Keratinocyte (primary cell): Measurements from ENCODE around the gene MCCD1.

Source experiments
- EZH2 ChIP-seq: IDR thresholded peaks from one replicate; pipeline ENCODE4 v1.6.1; 2012; ENCODE audit warnings: inconsistent platforms, mild to moderate bottlenecking, low read length, moderate library complexity
- TF ChIP-seq, protein P1 (sequence below), 3 experiments: IDR thresholded peaks in 1 of 3; conservative IDR thresholded peaks in 1 of 3; optimal IDR thresholded peaks in 1 of 3; 2 replicates in 2 of 3; 3 replicates in 1 of 3; pipeline versions ENCODE3 to v1.5.1; 2011; ENCODE audit warnings: low read length in 3 of 3, mild to moderate bottlenecking in 3 of 3, moderate library complexity in 2 of 3, control low read depth in 1 of 3, inconsistent platforms in 1 of 3; ENCODE audit not compliant: insufficient read depth in 2 of 3; ENCODE audit errors: extremely low read depth in 1 of 3

DNA sequence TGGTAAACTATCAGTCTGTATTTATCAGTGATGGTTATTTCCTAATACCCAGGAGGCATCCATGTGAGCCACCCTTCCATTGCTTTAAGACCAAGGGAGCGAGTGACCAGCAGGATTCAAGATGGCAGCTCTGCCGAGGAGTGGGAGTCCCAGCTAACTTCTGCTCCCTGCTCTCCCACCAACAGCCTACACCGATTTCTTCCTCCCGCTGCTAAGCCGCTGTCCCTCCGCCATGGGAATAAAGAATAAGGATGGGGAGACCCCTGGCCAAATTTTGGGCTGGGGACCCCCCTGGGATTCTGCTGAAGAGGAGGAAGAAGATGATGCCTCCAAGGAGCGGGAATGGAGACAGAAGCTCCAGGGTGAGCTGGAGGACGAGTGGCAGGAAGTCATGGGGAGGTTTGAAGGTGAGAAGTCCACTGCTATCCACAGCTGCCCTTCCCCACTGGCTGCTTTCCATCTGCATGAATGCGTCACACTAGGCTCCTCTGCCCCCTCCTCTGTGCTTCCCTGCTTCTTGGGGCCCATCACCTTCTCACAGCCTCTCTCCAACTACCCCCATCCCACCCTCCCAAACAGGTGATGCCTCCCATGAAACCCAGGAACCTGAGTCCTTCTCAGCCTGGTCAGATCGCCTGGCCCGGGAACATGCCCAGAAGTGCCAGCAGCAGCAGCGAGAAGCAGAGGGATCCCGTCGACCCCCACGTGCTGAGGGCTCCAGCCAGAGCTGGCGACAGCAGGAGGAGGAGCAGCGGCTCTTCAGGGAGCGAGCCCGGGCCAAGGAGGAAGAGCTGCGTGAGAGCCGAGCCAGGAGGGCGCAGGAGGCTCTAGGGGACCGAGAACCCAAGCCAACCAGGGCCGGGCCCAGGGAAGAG is 28.9 kb downstream of the MCCD1 start:
- TF ChIP-seq, protein P1, sequence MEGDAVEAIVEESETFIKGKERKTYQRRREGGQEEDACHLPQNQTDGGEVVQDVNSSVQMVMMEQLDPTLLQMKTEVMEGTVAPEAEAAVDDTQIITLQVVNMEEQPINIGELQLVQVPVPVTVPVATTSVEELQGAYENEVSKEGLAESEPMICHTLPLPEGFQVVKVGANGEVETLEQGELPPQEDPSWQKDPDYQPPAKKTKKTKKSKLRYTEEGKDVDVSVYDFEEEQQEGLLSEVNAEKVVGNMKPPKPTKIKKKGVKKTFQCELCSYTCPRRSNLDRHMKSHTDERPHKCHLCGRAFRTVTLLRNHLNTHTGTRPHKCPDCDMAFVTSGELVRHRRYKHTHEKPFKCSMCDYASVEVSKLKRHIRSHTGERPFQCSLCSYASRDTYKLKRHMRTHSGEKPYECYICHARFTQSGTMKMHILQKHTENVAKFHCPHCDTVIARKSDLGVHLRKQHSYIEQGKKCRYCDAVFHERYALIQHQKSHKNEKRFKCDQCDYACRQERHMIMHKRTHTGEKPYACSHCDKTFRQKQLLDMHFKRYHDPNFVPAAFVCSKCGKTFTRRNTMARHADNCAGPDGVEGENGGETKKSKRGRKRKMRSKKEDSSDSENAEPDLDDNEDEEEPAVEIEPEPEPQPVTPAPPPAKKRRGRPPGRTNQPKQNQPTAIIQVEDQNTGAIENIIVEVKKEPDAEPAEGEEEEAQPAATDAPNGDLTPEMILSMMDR (optimal IDR thresholded peaks at IDR 0.05 in 1 of 3, IDR thresholded peaks at IDR 0.05 in 1 of 3, conservative IDR thresholded peaks at IDR 0.05 in 1 of 3; ENCODE audit: extremely low read depth in 1 of 3, insufficient read depth in 2 of 3, low read length in 3 of 3) = no peak
- no peak for TF ChIP-seq EZH2
